ENCODE data around the gene FEZ2. TPM values are rescaled to one million over a fixed set of nuclear protein-coding genes. Genes with fewer than 3 reads are reported as not detected.

FEZ2 gene, protein sequence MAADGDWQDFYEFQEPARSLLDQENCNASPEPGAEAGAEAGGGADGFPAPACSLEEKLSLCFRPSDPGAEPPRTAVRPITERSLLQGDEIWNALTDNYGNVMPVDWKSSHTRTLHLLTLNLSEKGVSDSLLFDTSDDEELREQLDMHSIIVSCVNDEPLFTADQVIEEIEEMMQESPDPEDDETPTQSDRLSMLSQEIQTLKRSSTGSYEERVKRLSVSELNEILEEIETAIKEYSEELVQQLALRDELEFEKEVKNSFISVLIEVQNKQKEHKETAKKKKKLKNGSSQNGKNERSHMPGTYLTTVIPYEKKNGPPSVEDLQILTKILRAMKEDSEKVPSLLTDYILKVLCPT
- total RNA-seq (2021; ENCODE audit: unreplicated experiment) (14.8 TPM), Bru-seq, nascent RNA (percentile 89 among the genes with signal in this experiment), BruChase-seq, experiment 1, labeled RNA remaining after a 6-hour chase (percentile 78 among the genes with signal in this experiment), BruChase-seq, experiment 2, labeled RNA remaining after a 2-hour chase (percentile 88 among the genes with signal in this experiment)
- 6.9 and 9.6 TPM in 2 replicates for polyA plus RNA-seq (2012)
- long read RNA-seq, partial matches to known transcripts, result 3 of 10 reads
- long read RNA-seq, other reads (novel, unspliced or antisense), result 6 of 10 reads

DNA sequence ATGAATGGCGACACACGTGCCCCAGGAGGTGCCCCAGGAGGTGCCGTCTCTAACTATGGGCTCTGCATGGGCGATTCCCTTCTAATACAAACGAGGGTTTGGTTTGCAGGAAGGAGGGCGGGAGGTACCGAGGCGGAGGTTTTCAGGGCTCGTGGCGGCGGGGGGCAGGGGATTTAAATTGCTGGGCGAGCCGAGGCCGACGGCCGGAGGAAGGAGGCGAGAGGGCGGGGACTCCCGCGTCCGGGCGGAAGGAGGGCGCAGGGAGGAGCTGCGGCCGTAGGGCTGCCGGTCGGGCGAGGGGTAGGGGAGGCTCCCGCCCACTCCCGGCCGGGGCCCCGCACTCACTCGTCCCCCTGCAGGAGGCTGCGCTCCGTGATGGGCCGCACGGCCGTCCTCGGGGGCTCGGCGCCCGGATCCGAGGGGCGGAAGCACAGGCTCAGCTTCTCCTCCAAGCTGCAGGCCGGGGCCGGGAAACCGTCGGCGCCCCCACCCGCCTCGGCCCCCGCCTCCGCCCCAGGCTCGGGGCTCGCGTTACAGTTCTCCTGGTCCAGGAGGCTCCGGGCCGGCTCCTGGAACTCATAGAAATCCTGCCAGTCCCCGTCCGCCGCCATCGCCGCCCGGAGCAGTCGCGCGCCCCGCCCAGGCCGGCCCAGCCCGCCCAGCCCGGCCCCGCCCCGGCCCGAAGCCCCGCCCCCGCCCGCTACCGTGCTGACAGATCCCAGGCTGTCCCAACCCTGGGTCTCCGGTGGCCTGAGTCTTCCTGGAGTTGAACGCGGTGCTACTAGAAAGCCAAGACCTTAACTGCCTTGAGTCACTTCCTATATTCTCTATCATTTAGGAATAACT lies at the start of gene FEZ2:
Gene FEZ2 (minus strand): TSS at position 637 of the 846 bp plus-strand sequence. CDS start 26 bp downstream, at position 611.
- RAD21 ChIA-PET (ENCODE audit: low non-redundant PET in 1 of 2, low total read pairs in 2 of 2, uncharacterized antibody in 2 of 2, unreplicated experiment in 2 of 2), result no interaction called here
- DNase-seq (ENCODE audit: low read depth, low spot score), result peak; percentile 33

More for the DNA sequence above, at the start of gene FEZ2:
- Histone ChIP-seq H3K79me2 (ENCODE audit: insufficient read depth, low read length) (peaks cover 44% of the 10 kb centered on the region), H3K27me3 (ENCODE audit: insufficient read depth, low read length) (no peaks in the 10 kb centered on the region), H3K4me3 (replicated peaks in 1 of 2; ENCODE audit: low read depth in 1 of 2, low read length in 2 of 2) (peak within 1 kb of the TSS; percentile 80 to 82), H3K4me1 (ENCODE audit: control insufficient read depth in 1 of 2, insufficient read depth in 2 of 2, low read length in 2 of 2) (peaks cover 10 to 19% of the 10 kb centered on the region in 2 experiments), H3K4me2 (ENCODE audit: low read length) (peak within 1 kb of the TSS; percentile 95), H3K27ac (ENCODE audit: low read depth, low read length) (peak within 1 kb of the TSS; percentile 76), H2AFZ (ENCODE audit: low read depth, low read length, poor library complexity, severe bottlenecking) (peak within 1 kb of the TSS; percentile 92), H3K9me2 (ENCODE audit: insufficient read depth) (no peaks in the 10 kb centered on the region), H3K9ac (ENCODE audit: low read length) (peak within 1 kb of the TSS; percentile 80), H3K9me3 (ENCODE audit: control insufficient read depth in 1 of 2, insufficient read depth in 1 of 2, low read depth in 1 of 2, low read length in 2 of 2) (no peaks in the 10 kb centered on the region), H3K36me3 (ENCODE audit: control insufficient read depth in 1 of 2, insufficient read depth in 2 of 2, low read length in 2 of 2) (no peaks in the 10 kb centered on the region; a peak in 1 of 4 replicates), H4K20me1 (ENCODE audit: insufficient read depth) (no peaks in the 10 kb centered on the region)
- intact Hi-C loops (cut with micrococcal nuclease), result no loop called here
- ChIA-PET CTCF (no interaction called here), POLR2A (no interaction called here)
- TF ChIP-seq SRF (IDR thresholded peaks at IDR 0.05; ENCODE audit: low read depth) (no peak), EGR1 (IDR thresholded peaks at IDR 0.05; ENCODE audit: low read depth) (no peak), POLR2A (IDR thresholded peaks at IDR 0.05; ENCODE audit: borderline replicate concordance, extremely low read depth, insufficient read depth, insufficient read length) (peak; percentile 32), POLR2AphosphoS5 (IDR thresholded peaks at IDR 0.05; ENCODE audit: low read depth, low read length) (peak; percentile 63), MAX (IDR thresholded peaks at IDR 0.05) (peak; percentile 88), CBX3 (IDR thresholded peaks at IDR 0.05; ENCODE audit: low read depth) (no peak), SIN3A (IDR thresholded peaks at IDR 0.05; ENCODE audit: low read depth) (peak; percentile 83), ZFX (IDR thresholded peaks at IDR 0.05) (peak; percentile 81)
- BruUV-seq (replicated peaks), result no TSS peak
- peak; percentile 96 for ATAC-seq
